ENCODE data around the gene GRID2. TPM values are rescaled to one million over a fixed set of nuclear protein-coding genes. Genes with fewer than 3 reads are reported as not detected.

The GRID2 gene
- total and polyA plus RNA-seq, 9 of the 15 experiments (the other 6 are each of a cell fraction or from before 2014, with no cell fraction given) = 0.04 TPM; not detected in 7

DNA sequence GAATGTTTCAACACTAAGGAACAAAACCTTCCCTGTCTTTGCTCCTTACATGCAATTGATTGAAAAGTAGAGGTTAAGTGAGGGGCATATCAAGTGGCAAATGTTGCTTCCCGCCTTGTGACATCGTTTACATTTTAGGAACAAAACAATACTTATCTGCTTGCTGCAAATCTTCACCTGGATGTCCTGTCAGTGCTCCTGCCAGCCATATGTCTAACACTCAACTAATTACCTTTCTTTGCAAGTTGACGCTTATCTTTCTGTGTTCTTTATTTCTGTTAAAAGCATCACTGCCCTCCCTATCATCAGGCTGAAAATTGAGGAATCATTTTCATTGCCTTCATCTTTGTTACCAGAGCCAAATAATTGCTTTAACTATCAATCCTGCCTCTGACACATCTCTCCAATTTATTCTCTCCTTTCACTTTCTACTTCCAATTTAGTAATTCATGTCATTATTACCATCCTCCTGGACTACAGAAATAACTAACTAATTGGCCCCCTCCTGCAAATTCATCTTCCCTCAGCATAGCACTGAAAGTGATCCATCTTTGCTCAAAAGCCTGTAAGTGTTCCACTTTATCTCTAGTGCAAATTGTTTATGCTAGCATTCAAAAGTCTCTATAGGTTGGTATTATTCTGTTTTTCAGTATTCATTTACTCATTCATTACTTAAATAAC lies 1226.1 kb downstream of the GRID2 start (continued):
- TF ChIP-seq ZNF324 (CRISPR knock-in tag; IDR thresholded peaks at IDR 0.05) (no peak), MAFG (tag; conservative IDR thresholded peaks at IDR 0.05) (no peak), SMC3 (conservative IDR thresholded peaks at IDR 0.05; ENCODE audit: insufficient read depth, low read depth, low read length) (no peak), TAF9B (IDR thresholded peaks at IDR 0.05; ENCODE audit: partially characterized antibody) (no peak)
- TF ChIP-seq, protein P1, sequence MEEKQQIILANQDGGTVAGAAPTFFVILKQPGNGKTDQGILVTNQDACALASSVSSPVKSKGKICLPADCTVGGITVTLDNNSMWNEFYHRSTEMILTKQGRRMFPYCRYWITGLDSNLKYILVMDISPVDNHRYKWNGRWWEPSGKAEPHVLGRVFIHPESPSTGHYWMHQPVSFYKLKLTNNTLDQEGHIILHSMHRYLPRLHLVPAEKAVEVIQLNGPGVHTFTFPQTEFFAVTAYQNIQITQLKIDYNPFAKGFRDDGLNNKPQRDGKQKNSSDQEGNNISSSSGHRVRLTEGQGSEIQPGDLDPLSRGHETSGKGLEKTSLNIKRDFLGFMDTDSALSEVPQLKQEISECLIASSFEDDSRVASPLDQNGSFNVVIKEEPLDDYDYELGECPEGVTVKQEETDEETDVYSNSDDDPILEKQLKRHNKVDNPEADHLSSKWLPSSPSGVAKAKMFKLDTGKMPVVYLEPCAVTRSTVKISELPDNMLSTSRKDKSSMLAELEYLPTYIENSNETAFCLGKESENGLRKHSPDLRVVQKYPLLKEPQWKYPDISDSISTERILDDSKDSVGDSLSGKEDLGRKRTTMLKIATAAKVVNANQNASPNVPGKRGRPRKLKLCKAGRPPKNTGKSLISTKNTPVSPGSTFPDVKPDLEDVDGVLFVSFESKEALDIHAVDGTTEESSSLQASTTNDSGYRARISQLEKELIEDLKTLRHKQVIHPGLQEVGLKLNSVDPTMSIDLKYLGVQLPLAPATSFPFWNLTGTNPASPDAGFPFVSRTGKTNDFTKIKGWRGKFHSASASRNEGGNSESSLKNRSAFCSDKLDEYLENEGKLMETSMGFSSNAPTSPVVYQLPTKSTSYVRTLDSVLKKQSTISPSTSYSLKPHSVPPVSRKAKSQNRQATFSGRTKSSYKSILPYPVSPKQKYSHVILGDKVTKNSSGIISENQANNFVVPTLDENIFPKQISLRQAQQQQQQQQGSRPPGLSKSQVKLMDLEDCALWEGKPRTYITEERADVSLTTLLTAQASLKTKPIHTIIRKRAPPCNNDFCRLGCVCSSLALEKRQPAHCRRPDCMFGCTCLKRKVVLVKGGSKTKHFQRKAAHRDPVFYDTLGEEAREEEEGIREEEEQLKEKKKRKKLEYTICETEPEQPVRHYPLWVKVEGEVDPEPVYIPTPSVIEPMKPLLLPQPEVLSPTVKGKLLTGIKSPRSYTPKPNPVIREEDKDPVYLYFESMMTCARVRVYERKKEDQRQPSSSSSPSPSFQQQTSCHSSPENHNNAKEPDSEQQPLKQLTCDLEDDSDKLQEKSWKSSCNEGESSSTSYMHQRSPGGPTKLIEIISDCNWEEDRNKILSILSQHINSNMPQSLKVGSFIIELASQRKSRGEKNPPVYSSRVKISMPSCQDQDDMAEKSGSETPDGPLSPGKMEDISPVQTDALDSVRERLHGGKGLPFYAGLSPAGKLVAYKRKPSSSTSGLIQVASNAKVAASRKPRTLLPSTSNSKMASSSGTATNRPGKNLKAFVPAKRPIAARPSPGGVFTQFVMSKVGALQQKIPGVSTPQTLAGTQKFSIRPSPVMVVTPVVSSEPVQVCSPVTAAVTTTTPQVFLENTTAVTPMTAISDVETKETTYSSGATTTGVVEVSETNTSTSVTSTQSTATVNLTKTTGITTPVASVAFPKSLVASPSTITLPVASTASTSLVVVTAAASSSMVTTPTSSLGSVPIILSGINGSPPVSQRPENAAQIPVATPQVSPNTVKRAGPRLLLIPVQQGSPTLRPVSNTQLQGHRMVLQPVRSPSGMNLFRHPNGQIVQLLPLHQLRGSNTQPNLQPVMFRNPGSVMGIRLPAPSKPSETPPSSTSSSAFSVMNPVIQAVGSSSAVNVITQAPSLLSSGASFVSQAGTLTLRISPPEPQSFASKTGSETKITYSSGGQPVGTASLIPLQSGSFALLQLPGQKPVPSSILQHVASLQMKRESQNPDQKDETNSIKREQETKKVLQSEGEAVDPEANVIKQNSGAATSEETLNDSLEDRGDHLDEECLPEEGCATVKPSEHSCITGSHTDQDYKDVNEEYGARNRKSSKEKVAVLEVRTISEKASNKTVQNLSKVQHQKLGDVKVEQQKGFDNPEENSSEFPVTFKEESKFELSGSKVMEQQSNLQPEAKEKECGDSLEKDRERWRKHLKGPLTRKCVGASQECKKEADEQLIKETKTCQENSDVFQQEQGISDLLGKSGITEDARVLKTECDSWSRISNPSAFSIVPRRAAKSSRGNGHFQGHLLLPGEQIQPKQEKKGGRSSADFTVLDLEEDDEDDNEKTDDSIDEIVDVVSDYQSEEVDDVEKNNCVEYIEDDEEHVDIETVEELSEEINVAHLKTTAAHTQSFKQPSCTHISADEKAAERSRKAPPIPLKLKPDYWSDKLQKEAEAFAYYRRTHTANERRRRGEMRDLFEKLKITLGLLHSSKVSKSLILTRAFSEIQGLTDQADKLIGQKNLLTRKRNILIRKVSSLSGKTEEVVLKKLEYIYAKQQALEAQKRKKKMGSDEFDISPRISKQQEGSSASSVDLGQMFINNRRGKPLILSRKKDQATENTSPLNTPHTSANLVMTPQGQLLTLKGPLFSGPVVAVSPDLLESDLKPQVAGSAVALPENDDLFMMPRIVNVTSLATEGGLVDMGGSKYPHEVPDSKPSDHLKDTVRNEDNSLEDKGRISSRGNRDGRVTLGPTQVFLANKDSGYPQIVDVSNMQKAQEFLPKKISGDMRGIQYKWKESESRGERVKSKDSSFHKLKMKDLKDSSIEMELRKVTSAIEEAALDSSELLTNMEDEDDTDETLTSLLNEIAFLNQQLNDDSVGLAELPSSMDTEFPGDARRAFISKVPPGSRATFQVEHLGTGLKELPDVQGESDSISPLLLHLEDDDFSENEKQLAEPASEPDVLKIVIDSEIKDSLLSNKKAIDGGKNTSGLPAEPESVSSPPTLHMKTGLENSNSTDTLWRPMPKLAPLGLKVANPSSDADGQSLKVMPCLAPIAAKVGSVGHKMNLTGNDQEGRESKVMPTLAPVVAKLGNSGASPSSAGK (IDR thresholded peaks at IDR 0.05) = no peak
